Esophagus (tissue), 2 donors: ENCODE measurements around the gene DGKQ. TPM values are rescaled to one million over a fixed set of nuclear protein-coding genes. Genes with fewer than 3 reads are reported as not detected.

Experiments
- H3K27ac ChIP-seq, 2 donors: one replicate each; pipeline ENCODE4 v1.5.1; 2013; ENCODE audit warnings: low read depth in 2 of 2, mild to moderate bottlenecking in 2 of 2, inconsistent platforms in 1 of 2, low read length in 1 of 2, moderate library complexity in 1 of 2
- H3K27me3 ChIP-seq, 2 donors: one replicate each; pipeline ENCODE4 v1.6.1; 2013; ENCODE audit warnings: low read length in 2 of 2, control low read depth in 1 of 2, mild to moderate bottlenecking in 1 of 2; ENCODE audit not compliant: insufficient read depth in 2 of 2, control insufficient read depth in 1 of 2
- H3K36me3 ChIP-seq, 2 donors: one replicate each; pipeline ENCODE4 v1.6.1; 2013; ENCODE audit warnings: low read length in 1 of 2; ENCODE audit not compliant: control insufficient read depth in 2 of 2, insufficient read depth in 2 of 2
- H3K4me1 ChIP-seq, 2 donors: one replicate each; pipeline ENCODE4 v1.6.1; 2013; ENCODE audit warnings: low read length in 1 of 2; ENCODE audit not compliant: control insufficient read depth in 2 of 2, insufficient read depth in 2 of 2
- H3K4me3 ChIP-seq, 2 donors: one replicate each; pipeline ENCODE4 v1.5.1; 2013; ENCODE audit warnings: low read length in 2 of 2, mild to moderate bottlenecking in 2 of 2, low read depth in 1 of 2, moderate library complexity in 1 of 2
- H3K9me3 ChIP-seq, 2 donors: one replicate each; pipeline ENCODE4 v1.6.1; 2013; ENCODE audit warnings: mild to moderate bottlenecking in 2 of 2, low read depth in 1 of 2, low read length in 1 of 2, moderate library complexity in 1 of 2; ENCODE audit not compliant: control insufficient read depth in 2 of 2, insufficient read depth in 1 of 2
- WGBS, 2 donors: extraction: QIAGEN DNeasy Blood & Tissue Kit; methylation state at CpG; one replicate each; pipeline ENCODE4 v1.1.7; 2013; 5-methylcytosine and 5-hydroxymethylcytosine counted together
- polyA plus RNA-seq, 2 donors: library from polyadenylated mRNA; stranded (reverse); fragments of 200-250 nt; gene quantifications; one replicate each; pipeline ENCODE4 v1.2.3, GENCODE V29; 2013
- donor health status: healthy with polysubstance abuse.
- donor health status: Bipolar disorder and iron deficiency.

Gene DGKQ
- polyA plus RNA-seq, result 1 to 10 TPM; 6.8 to 8.0 TPM

- Histone ChIP-seq H3K27me3 (no peaks in the 10 kb centered on the region), H3K4me3 (peak within 1 kb of the TSS; percentile 60 to 83), H3K9me3 (no peaks in the 10 kb centered on the region), H3K4me1 (peaks cover 11 to 25% of the 10 kb centered on the region in 2 donors), H3K27ac (peak within 1 kb of the TSS; percentile 26 to 48), H3K36me3 (no peaks in the 10 kb centered on the region)
- WGBS, 2 donors, result 25 to 41% methylated on average over 79 to 123 of the region's 123 CpGs
These were observed at the start of gene DGKQ for GRCh38 chr4:973431-974397. TSS of gene DGKQ (minus strand) at chr4:973569. CDS start at chr4:973482, 87 bp downstream.

- H3K27me3 ChIP-seq, result no peaks in the 10 kb centered on the region
These were observed 49.3 kb upstream of the DGKQ start for GRCh38 chr4:1022739-1023066.

DNA sequence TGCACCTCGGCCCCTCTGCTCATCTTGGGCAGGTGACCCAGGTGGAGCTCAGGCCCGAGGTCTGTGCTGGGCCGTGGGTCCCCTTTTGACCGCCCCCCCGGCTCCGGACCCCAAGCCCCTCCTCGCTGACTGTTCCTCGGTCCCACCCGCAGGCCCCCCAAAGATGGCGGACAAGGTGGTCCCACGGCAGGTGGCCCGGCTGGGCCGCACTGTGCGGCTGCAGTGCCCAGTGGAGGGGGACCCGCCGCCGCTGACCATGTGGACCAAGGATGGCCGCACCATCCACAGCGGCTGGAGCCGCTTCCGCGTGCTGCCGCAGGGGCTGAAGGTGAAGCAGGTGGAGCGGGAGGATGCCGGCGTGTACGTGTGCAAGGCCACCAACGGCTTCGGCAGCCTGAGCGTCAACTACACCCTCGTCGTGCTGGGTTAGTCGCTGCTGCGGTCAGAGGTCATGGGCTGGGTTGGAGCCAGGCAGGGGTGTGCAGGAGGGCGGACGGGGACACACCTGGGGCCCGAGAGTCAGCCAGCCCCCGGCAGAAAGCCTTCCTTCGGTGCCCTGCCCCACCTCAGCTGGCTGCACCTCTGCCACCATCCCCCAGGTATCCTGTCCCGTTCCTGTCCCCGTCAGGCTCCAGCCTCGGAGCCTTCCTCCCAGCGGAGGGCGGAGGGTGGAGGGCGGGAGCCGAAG lies 48.8 kb upstream of the DGKQ start:
- peaks cover 0 to 8% of the 10 kb centered on the region in 2 donors for H3K36me3 ChIP-seq
- H3K4me1 ChIP-seq, result peaks cover 0 to 7% of the 10 kb centered on the region in 2 donors
- WGBS, 2 donors, result 86 to 88% methylated on average over 46 of the region's 46 CpGs
- H3K27me3 ChIP-seq, result no peaks in the 10 kb centered on the region
- H3K9me3 ChIP-seq, result no peaks in the 10 kb centered on the region
- H3K27ac ChIP-seq, result no peak overlapping the region
- H3K4me3 ChIP-seq, result no peak overlapping the region

More at GRCh38 chr4:1022739-1023066, 49.3 kb upstream of the DGKQ start:
- Histone ChIP-seq H3K4me3 (no peak overlapping the region), H3K9me3 (no peaks in the 10 kb centered on the region), H3K4me1 (peaks cover 0 to 7% of the 10 kb centered on the region in 2 donors), H3K36me3 (peaks cover 0 to 8% of the 10 kb centered on the region in 2 donors), H3K27ac (no peak overlapping the region)
- 65 to 74% methylated on average over 19 of the region's 19 CpGs for WGBS, 2 donors

DNA sequence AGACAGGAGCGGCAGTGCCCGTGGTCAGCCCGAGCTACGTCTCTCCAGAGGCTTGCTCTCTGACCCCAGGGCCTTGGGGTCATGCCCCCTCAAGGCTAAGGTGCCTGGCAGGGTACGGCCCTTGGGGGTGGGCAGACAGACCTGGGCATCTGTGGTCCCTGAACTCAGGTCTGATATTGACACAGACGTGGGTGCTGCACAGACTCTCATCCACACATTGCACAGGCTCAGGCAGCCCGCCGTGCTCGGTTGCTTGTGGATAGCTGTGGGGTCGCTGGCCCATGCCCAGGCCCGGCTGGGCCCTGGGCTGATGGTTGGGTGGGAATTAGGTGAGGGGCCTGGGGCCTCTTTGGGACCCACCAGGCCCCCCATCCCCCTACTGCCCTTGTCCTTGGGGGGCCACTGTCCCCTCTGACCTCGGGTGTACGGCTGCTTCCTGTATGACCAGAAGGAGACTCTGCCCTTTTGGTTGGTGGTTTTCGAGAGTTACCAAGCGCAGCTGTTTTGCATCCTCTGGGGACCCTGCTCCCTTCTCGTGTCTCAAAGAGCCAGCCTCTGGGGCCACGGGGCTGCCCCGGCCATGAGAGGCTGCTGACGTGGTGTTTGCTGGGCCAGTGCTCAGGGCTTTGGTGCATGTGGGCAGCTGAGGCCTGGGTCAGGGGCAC lies 48.1 kb upstream of the DGKQ start:
- Histone ChIP-seq H3K27me3 (no peaks in the 10 kb centered on the region), H3K9me3 (no peaks in the 10 kb centered on the region), H3K4me3 (no peak overlapping the region), H3K4me1 (peaks cover 0 to 8% of the 10 kb centered on the region in 2 donors), H3K27ac (no peak overlapping the region), H3K36me3 (peaks cover 0 to 8% of the 10 kb centered on the region in 2 donors)
- WGBS, 2 donors, result 86% methylated on average over 19 of the region's 19 CpGs

DNA sequence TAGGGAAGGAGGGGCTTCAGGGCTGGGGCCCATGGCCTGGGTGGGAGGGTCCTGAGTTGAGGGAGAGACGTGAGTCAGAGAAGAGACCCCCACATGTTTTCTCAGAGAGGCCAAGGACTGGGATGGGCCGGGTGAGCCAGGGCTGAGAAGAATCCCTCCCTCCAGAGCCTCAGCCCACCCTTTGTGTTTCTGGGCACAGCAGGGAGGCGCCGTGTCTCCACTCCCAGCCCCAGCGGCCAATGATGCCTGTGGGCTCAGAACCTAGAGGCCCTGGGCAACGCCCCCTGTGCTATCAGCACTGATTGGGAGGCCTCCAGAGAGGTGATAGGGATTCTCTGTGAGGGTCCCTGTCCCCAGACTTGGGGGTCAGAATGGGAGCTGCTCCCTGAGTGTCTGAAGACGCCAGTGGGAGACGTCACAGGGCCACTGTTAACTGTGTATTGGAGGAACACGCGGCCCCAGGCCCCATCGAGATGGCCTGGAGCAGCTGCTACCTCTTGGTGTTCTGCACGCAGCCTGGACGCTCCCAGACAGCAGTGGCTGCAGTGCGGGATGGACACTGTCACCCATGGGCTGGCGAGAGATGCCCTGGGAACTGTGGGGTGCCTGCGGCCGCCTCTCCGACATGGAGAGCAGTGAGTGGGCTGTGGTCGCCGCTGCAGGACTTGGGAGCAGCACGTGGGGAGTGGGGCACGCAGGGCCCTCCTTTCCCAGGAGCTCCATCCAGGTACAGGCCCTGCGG lies 46.5 kb upstream of the DGKQ start:
- no peak overlapping the region for H3K4me3 ChIP-seq
- peaks cover 0 to 4% of the 10 kb centered on the region in 2 donors for H3K36me3 ChIP-seq
- WGBS, 2 donors, result 85 to 89% methylated on average over 23 of the region's 23 CpGs
- peaks cover 0 to 3% of the 10 kb centered on the region in 2 donors for H3K4me1 ChIP-seq
- H3K9me3 ChIP-seq, result no peaks in the 10 kb centered on the region
- no peak overlapping the region for H3K27ac ChIP-seq
- no peaks in the 10 kb centered on the region for H3K27me3 ChIP-seq

DNA sequence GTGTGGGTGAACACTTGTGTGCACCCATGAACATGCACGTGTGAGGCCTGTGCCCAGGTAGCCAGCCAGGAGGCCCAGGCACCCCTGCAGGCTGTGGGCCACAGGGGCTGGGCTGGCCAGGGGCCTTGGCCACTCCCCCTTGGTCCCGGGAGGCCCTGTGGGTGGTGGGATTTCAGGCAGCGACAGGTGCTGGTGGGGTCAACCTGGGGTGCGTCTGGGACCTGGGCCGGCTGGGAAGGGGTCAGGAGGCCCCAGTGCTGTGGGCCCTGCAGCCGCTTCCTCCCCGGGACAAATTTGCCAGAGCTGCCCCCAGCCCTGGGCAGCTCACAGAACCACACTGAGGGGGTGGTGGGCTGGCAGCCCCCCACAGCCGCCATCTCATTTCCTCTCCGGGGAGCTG lies 46.0 kb upstream of the DGKQ start:
- no peak overlapping the region for H3K4me3 ChIP-seq
- no peaks in the 10 kb centered on the region for H3K27me3 ChIP-seq
- no peaks in the 10 kb centered on the region for H3K9me3 ChIP-seq
- peaks cover 0 to 3% of the 10 kb centered on the region in 2 donors for H3K4me1 ChIP-seq
- WGBS, 2 donors, result 69 to 81% methylated on average over 9 of the region's 9 CpGs
- H3K36me3 ChIP-seq, result peaks cover 0 to 2% of the 10 kb centered on the region in 2 donors
- H3K27ac ChIP-seq, result no peak overlapping the region

DNA sequence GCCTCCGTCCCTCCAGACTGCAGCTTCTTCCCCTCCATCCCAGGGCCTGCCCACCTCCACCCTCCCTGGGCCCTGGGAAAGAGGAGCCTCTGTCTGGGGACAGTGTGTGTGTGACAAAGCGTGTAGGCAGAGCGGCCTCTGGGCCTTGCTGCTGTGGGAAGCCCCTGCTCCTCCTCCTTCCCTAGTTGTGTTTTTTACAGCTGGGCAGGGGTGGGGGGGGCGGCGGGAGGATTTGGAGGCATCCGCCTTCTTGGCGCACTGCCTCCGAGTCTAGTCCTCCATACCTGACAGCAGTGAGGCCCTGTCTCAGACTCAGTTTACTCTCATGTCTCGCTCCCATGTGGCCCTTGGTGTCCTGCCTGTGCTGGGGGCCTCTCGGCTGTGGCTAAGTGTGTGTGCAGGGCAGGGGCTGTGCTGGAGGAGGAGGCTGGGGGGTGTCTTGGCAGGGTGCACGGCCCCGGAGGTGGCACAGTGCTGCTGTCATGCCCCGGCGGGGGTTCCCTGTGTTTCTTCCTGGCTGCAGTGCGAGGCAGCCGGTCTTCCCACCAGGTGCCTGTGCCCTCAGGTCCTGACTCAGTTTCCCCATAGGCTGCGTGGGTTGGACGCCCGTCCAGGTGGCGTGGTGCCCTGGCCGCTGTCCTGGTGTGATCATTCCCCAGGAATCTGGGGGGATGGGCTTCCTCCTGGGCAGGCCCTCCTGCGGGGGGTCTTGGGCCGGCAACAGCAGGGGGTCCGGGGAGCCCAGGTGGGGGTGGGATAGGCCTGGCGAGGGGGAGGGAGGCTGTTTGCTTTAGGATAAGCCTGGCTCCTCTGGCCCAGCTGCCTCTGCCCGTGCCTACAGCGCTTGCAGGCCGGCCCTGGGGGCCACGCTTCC lies 45.0 kb upstream of the DGKQ start:
- no peaks in the 10 kb centered on the region for H3K36me3 ChIP-seq
- no peak overlapping the region for H3K4me3 ChIP-seq
- peaks cover 0 to 3% of the 10 kb centered on the region in 2 donors for H3K4me1 ChIP-seq
- H3K27ac ChIP-seq, result no peak overlapping the region
- H3K9me3 ChIP-seq, result no peaks in the 10 kb centered on the region
- no peaks in the 10 kb centered on the region for H3K27me3 ChIP-seq
- 79 to 80% methylated on average over 29 of the region's 29 CpGs for WGBS, 2 donors

- peaks cover under 1 to 3% of the 10 kb centered on the region in 2 donors for H3K4me1 ChIP-seq
- no peaks in the 10 kb centered on the region for H3K36me3 ChIP-seq
- no peaks in the 10 kb centered on the region for H3K9me3 ChIP-seq
- H3K27ac ChIP-seq, result no peak overlapping the region
- 85 to 91% methylated on average over 15 of the region's 15 CpGs for whole genome bisulfite sequencing, 2 donors
- H3K4me3 ChIP-seq, result no peak overlapping the region
- no peaks in the 10 kb centered on the region for H3K27me3 ChIP-seq
These were observed 44.3 kb upstream of the DGKQ start for GRCh38 chr4:1017706-1018105.
